WTC11 (cell line): ENCODE results near the gene CLDN6. TPM values are rescaled to one million over a fixed set of nuclear protein-coding genes. Genes with fewer than 3 reads are reported as not detected.
A peak's percentile ranks its signal among the peaks of the same experiment; 100 is the strongest.

ENCODE experiments used
- ARID4B ChIP-seq: sonication (generic); formaldehyde crosslinking; IDR thresholded peaks from 2 replicates; pipeline ENCODE4 v1.8.0; 2023; ENCODE audit warnings: missing genetic modification reagents, mild to moderate bottlenecking, borderline replicate concordance
- ATF1 ChIP-seq: sonication (generic); formaldehyde crosslinking; IDR thresholded peaks from 2 replicates; pipeline ENCODE4 v1.8.1; 2023; ENCODE audit warnings: mild to moderate bottlenecking, moderate library complexity, missing genetic modification reagents
- CBFB ChIP-seq: sonication (generic); formaldehyde crosslinking; IDR thresholded peaks from 2 replicates; pipeline ENCODE4 v1.8.1; 2022; ENCODE audit warnings: mild to moderate bottlenecking, low read depth, missing genetic modification reagents
- ESRRA ChIP-seq: sonication (generic); formaldehyde crosslinking; IDR thresholded peaks from 2 replicates; pipeline ENCODE4 v1.8.1; 2022; ENCODE audit warnings: mild to moderate bottlenecking, missing genetic modification reagents, borderline replicate concordance
- FOXJ3 ChIP-seq: sonication (generic); formaldehyde crosslinking; IDR thresholded peaks from 2 replicates; pipeline ENCODE4 v1.9.0; 2021; ENCODE audit warnings: missing genetic modification reagents, mild to moderate bottlenecking, borderline replicate concordance
- FOXK1 ChIP-seq: sonication (generic); formaldehyde crosslinking; IDR thresholded peaks from 2 replicates; pipeline ENCODE4 v1.8.0; 2022; ENCODE audit warnings: mild to moderate bottlenecking, moderate library complexity, missing genetic modification reagents
- FOXP1 ChIP-seq: sonication (generic); formaldehyde crosslinking; IDR thresholded peaks from 2 replicates; pipeline ENCODE4 v1.8.0; 2022; ENCODE audit warnings: missing genetic modification reagents, mild to moderate bottlenecking, moderate library complexity, borderline replicate concordance
- IRF2 ChIP-seq: sonication (generic); formaldehyde crosslinking; IDR thresholded peaks from 2 replicates; pipeline ENCODE4 v1.8.0; 2022; ENCODE audit warnings: low read depth, missing genetic modification reagents, borderline replicate concordance
- MYBL2 ChIP-seq: sonication (generic); formaldehyde crosslinking; IDR thresholded peaks from 2 replicates; pipeline ENCODE4 v1.8.1; 2023; ENCODE audit warnings: mild to moderate bottlenecking, moderate library complexity, missing genetic modification reagents
- NFYB ChIP-seq: sonication (generic); formaldehyde crosslinking; conservative IDR thresholded peaks from 2 replicates; pipeline ENCODE4 v1.8.0; 2022; ENCODE audit warnings: low read depth, missing genetic modification reagents
- NR2C2 ChIP-seq: sonication (generic); formaldehyde crosslinking; IDR thresholded peaks from 2 replicates; pipeline ENCODE4 v1.8.0; 2022; ENCODE audit warnings: mild to moderate bottlenecking, missing genetic modification reagents
- NR3C1 ChIP-seq: sonication (generic); formaldehyde crosslinking; conservative IDR thresholded peaks from 2 replicates; pipeline ENCODE4 v1.8.1; 2023; ENCODE audit warnings: low read depth, mild to moderate bottlenecking, missing genetic modification reagents
- RORB ChIP-seq: fragments of 250-450 bp; sonication (Bioruptor Pico); IDR thresholded peaks from 2 replicates; pipeline ENCODE4 v1.9.0; 2021; ENCODE audit warnings: mild to moderate bottlenecking
- SMAD4 ChIP-seq: sonication (generic); formaldehyde crosslinking; IDR thresholded peaks from 2 replicates; pipeline ENCODE4 v1.8.0; 2022; ENCODE audit warnings: mild to moderate bottlenecking, missing genetic modification reagents
- TEAD4 ChIP-seq: sonication (generic); formaldehyde crosslinking; IDR thresholded peaks from 2 replicates; pipeline ENCODE4 v1.8.0; 2022; ENCODE audit warnings: mild to moderate bottlenecking, missing genetic modification reagents
- ZBTB43 ChIP-seq: sonication (generic); formaldehyde crosslinking; IDR thresholded peaks from 2 replicates; pipeline ENCODE4 v1.8.1; 2023; ENCODE audit warnings: mild to moderate bottlenecking, missing genetic modification reagents
- ZNF121 ChIP-seq: sonication (generic); formaldehyde crosslinking; IDR thresholded peaks from 2 replicates; pipeline ENCODE4 v1.8.0; 2023; ENCODE audit warnings: missing genetic modification reagents
- ZNF263 ChIP-seq: sonication (generic); formaldehyde crosslinking; IDR thresholded peaks from 2 replicates; pipeline ENCODE4 v1.8.1; 2022; ENCODE audit warnings: low read depth, mild to moderate bottlenecking, moderate library complexity, missing genetic modification reagents
- ZNF416 ChIP-seq: fragments of 250-450 bp; sonication (Bioruptor Pico); IDR thresholded peaks from 2 replicates; pipeline ENCODE4 v1.9.0; 2021; ENCODE audit warnings: mild to moderate bottlenecking, inconsistent platforms
- ZNF423 ChIP-seq: fragments of 250-450 bp; sonication (Bioruptor Pico); IDR thresholded peaks from 2 replicates; pipeline ENCODE4 v2.1.2; 2022; ENCODE audit warnings: mild to moderate bottlenecking, moderate library complexity
- ZSCAN18 ChIP-seq: fragments of 250-450 bp; sonication (Bioruptor Pico); IDR thresholded peaks from 2 replicates; pipeline ENCODE4 v2.1.2; 2022; ENCODE audit warnings: mild to moderate bottlenecking, moderate library complexity
- total RNA-seq: library from RNA; stranded (reverse); gene quantifications from 3 replicates; pipeline ENCODE4 v1.2.3, GENCODE V29; 2021
- TF ChIP-seq, protein P1 (sequence below): sonication (generic); formaldehyde crosslinking; IDR thresholded peaks from 2 replicates; pipeline ENCODE4 v1.8.1; 2022; ENCODE audit warnings: mild to moderate bottlenecking, moderate library complexity, missing genetic modification reagents
- TF ChIP-seq, protein P2 (sequence below): sonication (generic); formaldehyde crosslinking; IDR thresholded peaks from 2 replicates; pipeline ENCODE4 v1.8.1; 2023; ENCODE audit warnings: mild to moderate bottlenecking, missing genetic modification reagents, borderline replicate concordance
- TF ChIP-seq, protein P3 (sequence below): sonication (generic); formaldehyde crosslinking; IDR thresholded peaks from 2 replicates; pipeline ENCODE4 v1.8.0; 2022; ENCODE audit warnings: mild to moderate bottlenecking, missing genetic modification reagents
- TF ChIP-seq, protein P4 (sequence below): fragments of 200-600 bp; IDR thresholded peaks from 2 replicates; pipeline ENCODE4 v1.8.0; 2022; ENCODE audit warnings: antibody characterized with exemption

The CLDN6 gene
- total RNA-seq, 1 experiment from 2014 or later, result 746 TPM

- TF ChIP-seq NR2C2 (CRISPR knock-in tag) (no peak), FOXK1 (CRISPR knock-in tag) (0 out of 2 replicates have a peak, but pooled peaks have one; percentile 17), ZBTB43 (CRISPR knock-in tag) (no peak), IRF2 (CRISPR knock-in tag) (no peak), NR3C1 (CRISPR knock-in tag) (no peak), ARID4B (CRISPR knock-in tag) (no peak), NFYB (no peak), FOXP1 (CRISPR knock-in tag) (no peak), ATF1 (no peak), ZNF121 (CRISPR knock-in tag) (no peak), TEAD4 (no peak), SMAD4 (no peak), ESRRA (CRISPR knock-in tag) (no peak), ZNF423 (CRISPR knock-in tag) (no peak), RORB (CRISPR knock-in tag) (no peak), MYBL2 (CRISPR knock-in tag) (no peak), ZNF416 (CRISPR knock-in tag) (no peak), ZNF263 (CRISPR knock-in tag) (no peak), FOXJ3 (CRISPR knock-in tag) (no peak), CBFB (CRISPR knock-in tag) (no peak), ZSCAN18 (CRISPR knock-in tag) (no peak)
- TF ChIP-seq, protein P1, sequence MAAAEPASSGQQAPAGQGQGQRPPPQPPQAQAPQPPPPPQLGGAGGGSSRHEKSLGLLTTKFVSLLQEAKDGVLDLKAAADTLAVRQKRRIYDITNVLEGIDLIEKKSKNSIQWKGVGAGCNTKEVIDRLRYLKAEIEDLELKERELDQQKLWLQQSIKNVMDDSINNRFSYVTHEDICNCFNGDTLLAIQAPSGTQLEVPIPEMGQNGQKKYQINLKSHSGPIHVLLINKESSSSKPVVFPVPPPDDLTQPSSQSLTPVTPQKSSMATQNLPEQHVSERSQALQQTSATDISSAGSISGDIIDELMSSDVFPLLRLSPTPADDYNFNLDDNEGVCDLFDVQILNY (CRISPR knock-in tag), result no peak
- TF ChIP-seq, protein P2, sequence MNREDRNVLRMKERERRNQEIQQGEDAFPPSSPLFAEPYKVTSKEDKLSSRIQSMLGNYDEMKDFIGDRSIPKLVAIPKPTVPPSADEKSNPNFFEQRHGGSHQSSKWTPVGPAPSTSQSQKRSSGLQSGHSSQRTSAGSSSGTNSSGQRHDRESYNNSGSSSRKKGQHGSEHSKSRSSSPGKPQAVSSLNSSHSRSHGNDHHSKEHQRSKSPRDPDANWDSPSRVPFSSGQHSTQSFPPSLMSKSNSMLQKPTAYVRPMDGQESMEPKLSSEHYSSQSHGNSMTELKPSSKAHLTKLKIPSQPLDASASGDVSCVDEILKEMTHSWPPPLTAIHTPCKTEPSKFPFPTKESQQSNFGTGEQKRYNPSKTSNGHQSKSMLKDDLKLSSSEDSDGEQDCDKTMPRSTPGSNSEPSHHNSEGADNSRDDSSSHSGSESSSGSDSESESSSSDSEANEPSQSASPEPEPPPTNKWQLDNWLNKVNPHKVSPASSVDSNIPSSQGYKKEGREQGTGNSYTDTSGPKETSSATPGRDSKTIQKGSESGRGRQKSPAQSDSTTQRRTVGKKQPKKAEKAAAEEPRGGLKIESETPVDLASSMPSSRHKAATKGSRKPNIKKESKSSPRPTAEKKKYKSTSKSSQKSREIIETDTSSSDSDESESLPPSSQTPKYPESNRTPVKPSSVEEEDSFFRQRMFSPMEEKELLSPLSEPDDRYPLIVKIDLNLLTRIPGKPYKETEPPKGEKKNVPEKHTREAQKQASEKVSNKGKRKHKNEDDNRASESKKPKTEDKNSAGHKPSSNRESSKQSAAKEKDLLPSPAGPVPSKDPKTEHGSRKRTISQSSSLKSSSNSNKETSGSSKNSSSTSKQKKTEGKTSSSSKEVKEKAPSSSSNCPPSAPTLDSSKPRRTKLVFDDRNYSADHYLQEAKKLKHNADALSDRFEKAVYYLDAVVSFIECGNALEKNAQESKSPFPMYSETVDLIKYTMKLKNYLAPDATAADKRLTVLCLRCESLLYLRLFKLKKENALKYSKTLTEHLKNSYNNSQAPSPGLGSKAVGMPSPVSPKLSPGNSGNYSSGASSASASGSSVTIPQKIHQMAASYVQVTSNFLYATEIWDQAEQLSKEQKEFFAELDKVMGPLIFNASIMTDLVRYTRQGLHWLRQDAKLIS (CRISPR knock-in tag), result no peak
- TF ChIP-seq, protein P3, sequence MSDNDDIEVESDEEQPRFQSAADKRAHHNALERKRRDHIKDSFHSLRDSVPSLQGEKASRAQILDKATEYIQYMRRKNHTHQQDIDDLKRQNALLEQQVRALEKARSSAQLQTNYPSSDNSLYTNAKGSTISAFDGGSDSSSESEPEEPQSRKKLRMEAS (CRISPR knock-in tag), result peak; percentile 40; the same call in 1 of the 2 replicates
- TF ChIP-seq, protein P4, sequence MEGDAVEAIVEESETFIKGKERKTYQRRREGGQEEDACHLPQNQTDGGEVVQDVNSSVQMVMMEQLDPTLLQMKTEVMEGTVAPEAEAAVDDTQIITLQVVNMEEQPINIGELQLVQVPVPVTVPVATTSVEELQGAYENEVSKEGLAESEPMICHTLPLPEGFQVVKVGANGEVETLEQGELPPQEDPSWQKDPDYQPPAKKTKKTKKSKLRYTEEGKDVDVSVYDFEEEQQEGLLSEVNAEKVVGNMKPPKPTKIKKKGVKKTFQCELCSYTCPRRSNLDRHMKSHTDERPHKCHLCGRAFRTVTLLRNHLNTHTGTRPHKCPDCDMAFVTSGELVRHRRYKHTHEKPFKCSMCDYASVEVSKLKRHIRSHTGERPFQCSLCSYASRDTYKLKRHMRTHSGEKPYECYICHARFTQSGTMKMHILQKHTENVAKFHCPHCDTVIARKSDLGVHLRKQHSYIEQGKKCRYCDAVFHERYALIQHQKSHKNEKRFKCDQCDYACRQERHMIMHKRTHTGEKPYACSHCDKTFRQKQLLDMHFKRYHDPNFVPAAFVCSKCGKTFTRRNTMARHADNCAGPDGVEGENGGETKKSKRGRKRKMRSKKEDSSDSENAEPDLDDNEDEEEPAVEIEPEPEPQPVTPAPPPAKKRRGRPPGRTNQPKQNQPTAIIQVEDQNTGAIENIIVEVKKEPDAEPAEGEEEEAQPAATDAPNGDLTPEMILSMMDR, result peak; percentile 85
These were observed 34.3 kb downstream of the CLDN6 start (continued) for GRCh38 chr16:2983706-2984136.
